HuH-7 (cell line): ENCODE data around the gene TAF6.

Source experiments
- DNase-seq: peaks from one replicate; pipeline ENCODE4 v3.0.0; 2011; ENCODE audit warnings: low spot score

Gene TAF6

GRCh38 chr7:100066953-100067352 lies 52.2 kb downstream of the TAF6 start:
- DNase-seq, result no peak

- no peak for DNase-seq
These were observed 53.5 kb downstream of the TAF6 start for GRCh38 chr7:100065452-100066186.

GRCh38 chr7:100064162-100064561 lies 55.0 kb downstream of the TAF6 start:
- DNase-seq, result no peak

GRCh38 chr7:100063376-100063775 lies 55.8 kb downstream of the TAF6 start:
- DNase-seq, result no peak

GRCh38 chr7:100061518-100062193 lies 57.5 kb downstream of the TAF6 start:
- no peak for DNase-seq

- DNase-seq, result no peak
These were observed 59.9 kb downstream of the TAF6 start for GRCh38 chr7:100059251-100059739.
